Muscle of leg (tissue), 11 donors: ENCODE measurements around the gene FBXL14. TPM values are rescaled to one million over a fixed set of nuclear protein-coding genes. Genes with fewer than 3 reads are reported as not detected.
"Not testable (repeated sequence)": the region's sequence is repeated elsewhere in the genome, so short reads cannot be mapped to it uniquely, and the experiment has no call there.

Experiments used
- DNase-seq: peaks from one replicate; pipeline ENCODE4 v3.0.0; 2013
- H3K27ac ChIP-seq: one replicate; pipeline ENCODE4 v1.5.1; 2013; ENCODE audit warnings: mild to moderate bottlenecking, low read length, control low read depth
- H3K27me3 ChIP-seq: one replicate; pipeline ENCODE4 v1.6.1; 2013; ENCODE audit warnings: low read length; ENCODE audit not compliant: control insufficient read depth, insufficient read depth
- H3K36me3 ChIP-seq: one replicate; pipeline ENCODE4 v1.6.1; 2013; ENCODE audit warnings: low read length; ENCODE audit not compliant: control insufficient read depth, insufficient read depth
- H3K4me1 ChIP-seq: one replicate; pipeline ENCODE4 v1.6.1; 2013; ENCODE audit warnings: low read length; ENCODE audit not compliant: control insufficient read depth, insufficient read depth
- H3K4me3 ChIP-seq: one replicate; pipeline ENCODE4 v1.5.1; 2013; ENCODE audit warnings: low read length, control low read depth
- H3K9me3 ChIP-seq: replicated peaks from 2 replicates; pipeline ENCODE4 v1.6.1; 2013; ENCODE audit warnings: low read depth, low read length; ENCODE audit not compliant: control insufficient read depth
- WGBS: methylation state at CpG from one replicate; pipeline ENCODE4 v1.1.5; 2013; ENCODE audit warnings: missing lambda C conversion rate; ENCODE audit not compliant: insufficient coverage; 5-methylcytosine and 5-hydroxymethylcytosine counted together
- polyA plus RNA-seq, 8 donors: library from polyadenylated mRNA; unstranded; fragments of 120-200 nt; gene quantifications; one replicate each; pipeline versions ENCODE4 v1.2.1 to v1.2.3, GENCODE V29; 2013; ENCODE audit warnings: inconsistent platforms in 1 of 8, low replicate concordance in 1 of 8; ENCODE audit not compliant: insufficient read length in 8 of 8, insufficient read depth in 1 of 8
- total RNA-seq: library from RNA; stranded (reverse); fragments of 120-200 nt; gene quantifications from one replicate; pipeline ENCODE4 v1.2.4, GENCODE V29; 2013

FBXL14 gene
- total and polyA plus RNA-seq, 9 donors: 3.3 to 7.2 (median 5.0) TPM

GRCh38 chr12:1573960-1574864 is 20.2 kb downstream of the FBXL14 start:
- Histone ChIP-seq H3K27ac (no peak overlapping the region), H3K9me3 (no peaks in the 10 kb centered on the region), H3K4me3 (no peak overlapping the region), H3K4me1 (peaks cover 20% of the 10 kb centered on the region), H3K36me3 (no peaks in the 10 kb centered on the region), H3K27me3 (no peaks in the 10 kb centered on the region)
- no peak for DNase-seq
- 74% methylated on average over 10 of the region's 15 CpGs for WGBS

GRCh38 chr12:1572731-1573130 is 21.6 kb downstream of the FBXL14 start:
- Histone ChIP-seq H3K27me3 (no peaks in the 10 kb centered on the region), H3K4me3 (no peak overlapping the region), H3K9me3 (no peaks in the 10 kb centered on the region), H3K36me3 (no peaks in the 10 kb centered on the region), H3K27ac (no peak overlapping the region), H3K4me1 (peaks cover 20% of the 10 kb centered on the region)
- no peak for DNase-seq
- 66% methylated on average over 4 of the region's 5 CpGs for WGBS

- Histone ChIP-seq H3K4me3 (no peak overlapping the region), H3K27me3 (peaks cover 8% of the 10 kb centered on the region), H3K4me1 (peaks cover 10% of the 10 kb centered on the region), H3K27ac (no peak overlapping the region), H3K9me3 (no peaks in the 10 kb centered on the region), H3K36me3 (no peaks in the 10 kb centered on the region)
- no peak for DNase-seq
- WGBS: no CpG with 5 or more reads among the region's 6 CpGs
Observed at GRCh38 chr12:1567852-1568251, 26.5 kb downstream of the FBXL14 start.

GRCh38 chr12:1566449-1567135 is 27.8 kb downstream of the FBXL14 start:
- WGBS: 25% methylated on average over 4 of the region's 24 CpGs
- Histone ChIP-seq H3K4me3 (no peak overlapping the region), H3K9me3 (no peaks in the 10 kb centered on the region), H3K4me1 (peaks cover 12% of the 10 kb centered on the region), H3K27me3 (peaks cover 8% of the 10 kb centered on the region), H3K36me3 (no peaks in the 10 kb centered on the region), H3K27ac (peak overlapping the region; percentile 21)
- DNase-seq: no peak

- 82% methylated on average over 2 of the region's 5 CpGs for WGBS
- H3K9me3 ChIP-seq: no peaks in the 10 kb centered on the region
- no peak overlapping the region for H3K4me3 ChIP-seq
- peak overlapping the region; percentile 39 for H3K27ac ChIP-seq
- peaks cover 8% of the 10 kb centered on the region for H3K27me3 ChIP-seq
- H3K4me1 ChIP-seq: peaks cover 19% of the 10 kb centered on the region
- no peaks in the 10 kb centered on the region for H3K36me3 ChIP-seq
- DNase-seq: no peak
Observed at GRCh38 chr12:1565172-1565571, 29.2 kb downstream of the FBXL14 start.

- no peak for DNase-seq
- no peaks in the 10 kb centered on the region for H3K36me3 ChIP-seq
- H3K27me3 ChIP-seq: peaks cover 8% of the 10 kb centered on the region
- no peaks in the 10 kb centered on the region for H3K9me3 ChIP-seq
- WGBS: no CpG with 5 or more reads among the region's 2 CpGs
- peaks cover 25% of the 10 kb centered on the region for H3K4me1 ChIP-seq
- H3K4me3 ChIP-seq: no peak overlapping the region
- no peak overlapping the region for H3K27ac ChIP-seq
Observed at GRCh38 chr12:1564067-1564466, 30.3 kb downstream of the FBXL14 start.

GRCh38 chr12:1562813-1563407 is 31.5 kb downstream of the FBXL14 start:
- 83% methylated on average over 15 of the region's 18 CpGs for WGBS

GRCh38 chr12:1560704-1561103 is 33.7 kb downstream of the FBXL14 start:
- Histone ChIP-seq H3K27ac (peak overlapping the region; percentile 32), H3K27me3 (no peaks in the 10 kb centered on the region), H3K4me1 (peaks cover 18% of the 10 kb centered on the region), H3K9me3 (no peaks in the 10 kb centered on the region), H3K4me3 (no peak overlapping the region), H3K36me3 (no peaks in the 10 kb centered on the region)
- DNase-seq: no peak
- WGBS: 78% methylated on average over 3 of the region's 6 CpGs

More at GRCh38 chr12:1562813-1563407, 31.5 kb downstream of the FBXL14 start:
- Histone ChIP-seq H3K4me1 (peaks cover 25% of the 10 kb centered on the region), H3K4me3 (no peak overlapping the region), H3K27me3 (peaks cover 8% of the 10 kb centered on the region), H3K27ac (no peak overlapping the region), H3K36me3 (no peaks in the 10 kb centered on the region), H3K9me3 (no peaks in the 10 kb centered on the region)
- DNase-seq: no peak

- Histone ChIP-seq H3K27me3 (no peaks in the 10 kb centered on the region), H3K9me3 (no peaks in the 10 kb centered on the region), H3K36me3 (no peaks in the 10 kb centered on the region), H3K4me3 (no peak overlapping the region), H3K4me1 (peaks cover 18% of the 10 kb centered on the region), H3K27ac (peak overlapping the region; percentile 87)
- WGBS: 46% methylated on average over 6 of the region's 6 CpGs
- DNase-seq: peak; percentile 84
Observed at GRCh38 chr12:1559676-1560091, 34.7 kb downstream of the FBXL14 start.

GRCh38 chr12:1558108-1558507 is 36.3 kb downstream of the FBXL14 start:
- not testable (repeated sequence) for H3K4me3 ChIP-seq, H3K27me3 ChIP-seq, H3K27ac ChIP-seq, DNase-seq, H3K9me3 ChIP-seq, H3K36me3 ChIP-seq
- no CpG with 5 or more reads among the region's 15 CpGs for WGBS
- H3K4me1 ChIP-seq: peaks cover 28% of the 10 kb centered on the region
